ENCODE measurements around the gene RGL1.

Gene RGL1

GRCh38 chr1:183871142-183871541 is 66.2 kb downstream of the RGL1 start:
- no peak for DNase-seq

DNA sequence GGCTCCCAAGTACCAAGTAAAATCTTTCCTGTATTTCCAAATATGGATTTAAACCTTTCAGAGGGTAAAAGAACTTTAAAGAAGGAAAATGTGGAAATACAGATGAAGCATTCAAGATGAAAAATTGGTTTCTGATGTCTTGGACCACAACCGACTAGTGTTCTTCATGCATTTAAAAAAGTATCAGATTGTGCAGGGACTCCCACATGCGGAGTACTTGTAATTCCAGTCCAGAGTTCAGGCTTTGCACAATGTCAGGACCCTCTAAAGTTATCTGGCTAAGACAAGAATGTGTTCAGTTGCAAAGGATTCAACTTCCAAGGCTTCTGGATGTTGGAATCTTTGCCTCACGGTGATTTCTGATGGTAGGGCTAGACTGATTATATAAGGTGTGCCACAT is 66.7 kb downstream of the RGL1 start:
- DNase-seq: no peak

DNA sequence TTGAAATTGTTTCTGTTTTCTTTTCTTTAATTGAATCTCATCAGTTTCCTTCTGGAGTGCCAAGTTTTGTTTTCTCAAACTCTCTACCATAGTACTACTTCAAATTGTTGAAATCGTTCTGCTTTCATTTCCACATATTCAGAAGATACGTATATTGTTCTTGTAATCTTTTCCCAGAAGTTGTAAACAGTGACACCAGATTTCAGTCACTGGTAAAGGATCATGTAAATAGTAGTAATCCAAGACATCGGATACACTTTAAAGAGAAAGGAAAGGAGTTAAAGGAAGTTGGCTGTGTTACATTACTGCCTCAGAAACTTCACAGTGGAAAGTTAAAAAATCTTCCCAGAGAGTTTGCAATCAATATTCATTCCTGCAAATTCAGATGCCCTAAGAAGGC is 67.5 kb downstream of the RGL1 start:
- no peak for DNase-seq

DNA sequence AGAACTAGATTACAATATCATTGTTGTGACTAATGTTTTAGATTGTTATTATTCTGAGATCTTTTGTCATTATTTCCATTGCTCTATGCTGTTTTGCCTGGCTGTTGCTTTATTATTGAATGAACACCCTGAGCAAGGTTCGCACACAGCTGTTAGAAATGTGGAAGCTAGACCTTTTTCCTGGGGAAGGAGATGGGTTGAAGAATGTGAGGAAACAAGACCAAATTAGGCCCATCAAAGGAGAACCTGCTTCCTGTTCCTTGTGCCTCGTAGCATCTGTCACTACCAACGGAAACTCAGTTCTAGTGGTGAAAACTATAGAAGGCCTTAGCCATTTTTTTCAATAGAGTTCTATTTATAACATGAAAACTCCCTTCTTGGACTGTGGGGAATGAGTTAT is 68.7 kb downstream of the RGL1 start:
- DNase-seq: no peak

DNA sequence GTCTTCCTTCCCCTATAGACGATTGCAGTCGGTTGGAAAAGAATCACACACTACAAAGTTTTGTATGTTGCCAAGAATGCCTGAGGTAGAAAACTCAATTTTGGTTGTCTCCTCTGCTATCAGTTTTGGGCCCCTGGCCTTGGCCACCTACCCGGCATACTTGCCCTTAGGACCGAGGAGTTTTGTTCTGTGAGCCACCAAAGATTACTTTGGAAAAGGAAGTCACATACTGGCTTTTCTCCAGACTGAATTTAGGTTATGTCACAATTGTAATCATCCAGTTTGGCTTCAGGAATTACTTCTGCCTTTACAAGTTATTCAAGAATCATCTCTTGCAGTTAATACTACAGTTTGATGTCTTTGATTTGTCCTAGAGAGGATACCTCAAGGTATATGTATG is 71.4 kb downstream of the RGL1 start:
- DNase-seq: no peak

- no peak for DNase-seq
These were observed 72.3 kb downstream of the RGL1 start for GRCh38 chr1:183877053-183877720.

GRCh38 chr1:183879494-183879893 is 74.6 kb downstream of the RGL1 start:
- DNase-seq: no peak

DNA sequence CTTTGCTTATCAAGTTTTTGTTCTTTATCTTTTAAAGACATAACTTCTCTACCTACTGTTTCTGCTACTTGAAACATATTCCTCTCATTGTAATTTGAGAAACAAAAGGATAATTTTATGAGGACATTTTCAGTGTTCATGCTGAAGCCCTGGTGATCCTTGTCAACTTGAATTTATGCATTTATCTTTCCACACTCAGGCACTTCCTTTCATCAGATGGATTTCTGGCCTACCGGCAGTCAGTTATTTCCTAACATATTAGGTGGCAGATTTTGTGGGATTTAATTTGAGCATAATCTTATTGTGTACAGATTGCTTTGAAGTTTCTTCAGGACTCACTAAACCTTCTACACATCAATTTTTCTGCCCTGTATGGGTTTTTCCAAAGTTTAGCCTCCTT is 75.0 kb downstream of the RGL1 start:
- no peak for DNase-seq

- no peak for DNase-seq
These were observed 75.8 kb downstream of the RGL1 start for GRCh38 chr1:183880531-183881243.

- DNase-seq: peak; percentile 96
These were observed 76.6 kb downstream of the RGL1 start for GRCh38 chr1:183881387-183882131.

GRCh38 chr1:183882335-183883167 is 77.6 kb downstream of the RGL1 start:
- DNase-seq: no peak

DNA sequence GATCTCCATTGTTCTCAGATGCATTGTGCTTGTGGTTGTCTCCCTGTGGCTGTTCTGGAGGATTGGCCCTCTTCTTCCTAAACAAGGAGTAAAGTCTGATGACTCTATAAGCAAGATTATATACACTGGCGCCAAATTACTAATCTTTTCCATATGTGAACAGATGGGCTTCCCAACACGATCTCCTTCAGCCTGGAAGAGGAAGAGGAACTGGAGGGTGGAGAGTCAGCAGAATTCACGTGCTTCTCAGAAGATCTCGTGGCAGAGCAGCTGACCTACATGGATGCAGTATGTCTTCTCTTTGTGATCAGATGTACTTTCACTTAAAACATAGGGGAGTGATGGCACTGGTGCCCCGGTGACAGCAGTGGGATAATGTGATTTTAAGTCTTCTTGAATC is 78.7 kb downstream of the RGL1 start:
- no peak for DNase-seq

- no peak for DNase-seq
These were observed 79.6 kb downstream of the RGL1 start for GRCh38 chr1:183884526-183884925.

DNA sequence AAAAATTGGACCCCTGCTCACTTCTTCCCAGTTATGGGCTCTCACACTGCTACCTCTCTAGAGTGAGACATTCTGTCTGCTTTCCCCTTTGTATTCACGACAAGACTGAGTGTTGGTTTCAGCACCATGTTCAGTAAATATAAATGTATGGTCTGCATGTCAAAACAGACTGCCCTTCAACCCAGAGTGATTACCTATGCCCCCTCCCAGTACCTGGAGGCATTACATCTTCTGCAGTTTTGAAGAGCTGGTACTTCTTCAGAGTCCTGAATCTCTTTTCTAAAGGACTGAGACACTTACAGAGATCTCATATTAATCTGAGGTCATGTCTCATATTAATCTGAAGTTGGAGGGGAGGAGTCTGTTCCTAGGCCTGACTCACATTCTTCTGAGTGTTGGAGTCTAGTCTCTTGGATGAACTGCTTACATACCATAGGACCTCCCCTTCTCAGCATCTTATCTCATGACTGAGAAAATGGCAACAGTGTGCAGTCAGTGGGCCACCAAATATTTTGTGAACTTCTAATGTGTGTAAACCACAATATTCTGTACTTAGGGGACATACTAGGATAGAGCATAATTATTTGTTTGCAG is 80.3 kb downstream of the RGL1 start:
- DNase-seq: no peak

- no peak for DNase-seq
These were observed 81.3 kb downstream of the RGL1 start for GRCh38 chr1:183886083-183886828.

DNA sequence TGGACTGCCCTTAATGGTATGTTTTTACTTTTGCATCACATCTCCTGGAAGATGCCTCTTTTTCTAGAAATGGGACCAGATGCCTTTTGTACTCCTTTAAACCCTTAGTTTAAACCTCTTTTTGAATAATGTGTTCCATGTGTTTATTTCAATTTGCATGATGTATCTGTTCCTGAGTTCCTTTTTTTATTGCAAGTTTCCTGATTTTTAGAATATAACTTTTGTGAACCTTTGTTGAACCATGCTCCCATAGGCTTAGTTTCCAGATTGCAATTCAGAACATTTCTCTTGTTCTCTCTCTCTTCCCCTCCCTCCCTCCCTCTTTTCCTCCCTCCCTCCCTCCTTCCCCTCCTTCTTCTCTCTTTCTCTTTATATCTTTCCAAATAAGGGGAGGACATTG is 81.9 kb downstream of the RGL1 start:
- no peak for DNase-seq

GRCh38 chr1:183887826-183888819 is 83.2 kb downstream of the RGL1 start:
- DNase-seq: no peak

DNA sequence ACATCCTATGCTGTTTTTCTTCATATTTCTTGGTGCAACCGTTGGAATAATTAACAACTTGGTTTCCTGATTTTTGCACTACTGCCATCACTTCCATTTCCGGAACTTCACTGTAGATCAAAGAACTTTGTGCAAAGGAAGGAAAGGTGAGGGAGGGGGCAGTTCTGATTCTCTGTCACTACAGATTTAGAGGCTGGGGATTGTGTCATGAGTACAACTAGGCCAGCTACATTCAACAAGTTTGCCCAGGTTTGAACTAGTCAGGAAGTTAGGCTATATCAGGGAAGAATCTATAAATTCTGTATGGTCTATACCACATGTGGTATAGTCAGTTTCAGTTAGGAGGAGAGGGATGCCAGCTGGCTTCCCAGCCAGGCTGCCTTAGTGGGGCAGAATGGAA is 84.2 kb downstream of the RGL1 start:
- no peak for DNase-seq

GRCh38 chr1:183891158-183891856 is 86.4 kb downstream of the RGL1 start:
- DNase-seq: no peak

GRCh38 chr1:183892351-183892793 is 87.5 kb downstream of the RGL1 start:
- DNase-seq: no peak
